HG03469 (cell line): ENCODE measurements around the gene THEM4.
"Not testable (repeated sequence)": the region's sequence is repeated elsewhere in the genome, so short reads cannot be mapped to it uniquely, and the experiment has no call there.

Experiments used
- ATAC-seq: cut with Tn5 transposase; IDR thresholded peaks from one replicate; pipeline ENCODE4 v1.9.1; 2021; ENCODE audit warnings: mild to moderate bottlenecking, moderate library complexity, moderate number of reproducible peaks; ENCODE audit not compliant: unreplicated experiment

THEM4 gene

DNA sequence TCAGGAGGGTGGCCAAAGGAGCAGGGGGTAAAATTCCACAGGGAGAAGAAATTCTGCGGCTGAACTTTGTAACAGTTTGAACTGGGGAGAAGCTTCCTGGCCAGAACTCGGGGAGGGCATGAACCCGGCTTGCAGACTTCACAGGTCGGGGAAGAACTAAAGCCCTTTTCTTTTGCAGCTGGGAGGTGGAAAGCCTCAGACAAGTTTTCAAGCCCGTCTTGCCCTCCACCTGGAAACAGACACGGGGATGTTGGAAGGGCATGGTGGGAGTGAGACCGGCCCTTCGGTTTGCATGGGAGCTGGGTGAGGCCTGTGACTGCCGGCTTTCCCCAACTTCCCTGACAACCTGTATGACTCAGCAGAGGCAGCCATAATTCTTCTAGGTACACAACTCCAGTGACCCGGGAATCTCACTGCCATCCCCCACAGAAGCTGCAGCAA lies 11.3 kb downstream of the THEM4 start:
- ATAC-seq: no peak

GRCh38 chr1:151893176-151893924 lies 16.0 kb downstream of the THEM4 start:
- no peak for ATAC-seq

DNA sequence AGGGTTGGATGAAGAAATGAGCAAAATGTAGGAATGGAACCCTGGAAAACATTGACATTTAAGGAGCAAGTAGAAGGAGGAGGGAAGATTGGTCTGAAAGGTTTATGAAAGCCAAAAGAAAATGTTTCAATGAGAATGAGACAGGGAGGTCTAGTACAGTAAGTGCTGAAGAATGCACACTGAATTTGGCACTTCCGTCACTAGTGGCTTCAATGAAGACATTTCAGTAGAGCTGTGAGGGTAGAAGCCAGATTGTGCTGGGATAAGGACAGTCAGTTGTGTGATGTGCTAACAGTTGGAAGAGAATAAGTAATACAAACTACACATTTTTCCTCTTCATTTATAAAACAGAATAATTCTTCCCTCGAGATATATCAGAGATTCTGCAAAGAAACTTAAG lies 17.1 kb downstream of the THEM4 start:
- ATAC-seq: no peak

DNA sequence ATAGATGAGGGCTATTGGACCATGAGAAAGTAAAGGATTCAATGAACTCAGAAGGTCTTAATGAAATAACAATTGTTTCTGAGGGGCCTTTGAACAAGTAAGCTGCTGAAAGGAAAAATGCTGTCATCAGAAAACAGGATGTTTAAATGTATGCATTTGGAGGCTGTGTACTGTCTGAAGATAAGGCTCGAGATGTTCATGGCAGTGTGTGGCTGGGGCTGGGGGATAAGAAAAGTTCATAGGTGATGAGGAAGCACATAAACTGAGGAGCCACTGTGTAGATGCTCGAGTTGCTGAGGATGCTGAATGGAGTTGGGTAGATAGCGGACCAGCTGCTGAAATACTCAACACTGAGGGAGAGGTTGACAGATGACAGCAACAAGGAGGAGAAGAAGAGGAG lies 17.8 kb downstream of the THEM4 start:
- no peak for ATAC-seq

GRCh38 chr1:151888972-151889570 lies 20.2 kb downstream of the THEM4 start:
- ATAC-seq: no peak

GRCh38 chr1:151887028-151887427 lies 22.3 kb downstream of the THEM4 start:
- ATAC-seq: no peak

- no peak for ATAC-seq
Observed at GRCh38 chr1:151885479-151885878, 23.8 kb downstream of the THEM4 start.

DNA sequence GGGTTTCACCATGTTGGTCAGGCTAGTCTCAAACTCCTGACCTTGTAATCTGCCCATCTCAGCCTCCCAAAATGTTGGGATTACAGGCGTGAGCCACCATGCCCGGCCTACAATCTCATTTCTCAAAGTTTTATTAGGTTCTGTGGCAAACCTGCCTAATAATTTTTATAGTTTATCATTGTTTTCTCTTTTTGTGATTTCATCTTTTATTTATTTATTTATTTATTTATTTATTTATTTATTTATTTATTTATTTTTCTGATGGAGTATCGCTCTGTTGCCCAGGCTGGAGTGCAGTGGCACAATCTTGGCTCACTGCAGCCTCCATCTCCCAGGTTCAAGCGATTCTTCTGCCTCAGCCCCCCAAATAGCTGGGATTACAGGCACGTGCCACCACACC lies 24.4 kb downstream of the THEM4 start:
- not testable (repeated sequence) for ATAC-seq

- not testable (repeated sequence) for ATAC-seq
Observed at GRCh38 chr1:151884445-151884844, 24.9 kb downstream of the THEM4 start.

DNA sequence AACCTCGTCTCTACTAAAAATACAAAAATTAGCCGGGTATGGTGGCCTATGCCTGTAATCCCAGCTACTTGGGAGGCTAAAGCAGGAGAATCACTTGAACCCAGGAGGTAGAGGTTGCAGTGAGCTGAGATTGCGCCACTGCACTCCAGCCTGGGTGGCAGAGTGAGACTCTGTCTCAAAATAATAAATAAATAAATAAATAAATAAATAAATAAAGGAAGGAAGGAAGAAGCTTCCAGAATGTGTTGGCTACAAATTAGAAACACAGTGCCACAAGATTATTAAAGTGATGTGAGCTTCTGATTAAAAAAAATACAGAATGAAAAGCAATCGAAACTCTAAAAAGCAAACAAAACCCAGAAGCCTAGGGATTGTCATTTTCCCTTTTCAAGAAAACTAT lies 25.4 kb downstream of the THEM4 start:
- ATAC-seq: not testable (repeated sequence)

- not testable (repeated sequence) for ATAC-seq
Observed at GRCh38 chr1:151882918-151883317, 26.4 kb downstream of the THEM4 start.

DNA sequence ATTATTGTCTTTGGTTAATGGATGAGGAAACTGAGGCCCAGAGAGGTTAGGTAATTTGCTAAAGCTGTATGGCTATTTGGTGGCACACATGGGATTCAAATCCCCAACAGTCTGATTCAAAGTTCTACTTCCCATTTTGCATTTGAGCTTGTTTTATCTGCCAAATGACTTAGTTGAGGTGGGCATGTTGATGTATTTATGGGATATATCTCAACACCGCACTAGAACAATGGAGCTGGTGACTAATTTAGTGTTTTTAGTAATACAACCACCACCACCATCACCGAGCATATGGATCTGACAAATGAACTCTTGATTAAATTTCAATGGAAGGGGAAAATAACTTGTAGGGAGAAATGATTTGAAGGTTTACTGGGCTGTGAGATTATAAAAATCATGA lies 26.8 kb downstream of the THEM4 start:
- ATAC-seq: no peak

- ATAC-seq: no peak
Observed at GRCh38 chr1:151881479-151881878, 27.8 kb downstream of the THEM4 start.

DNA sequence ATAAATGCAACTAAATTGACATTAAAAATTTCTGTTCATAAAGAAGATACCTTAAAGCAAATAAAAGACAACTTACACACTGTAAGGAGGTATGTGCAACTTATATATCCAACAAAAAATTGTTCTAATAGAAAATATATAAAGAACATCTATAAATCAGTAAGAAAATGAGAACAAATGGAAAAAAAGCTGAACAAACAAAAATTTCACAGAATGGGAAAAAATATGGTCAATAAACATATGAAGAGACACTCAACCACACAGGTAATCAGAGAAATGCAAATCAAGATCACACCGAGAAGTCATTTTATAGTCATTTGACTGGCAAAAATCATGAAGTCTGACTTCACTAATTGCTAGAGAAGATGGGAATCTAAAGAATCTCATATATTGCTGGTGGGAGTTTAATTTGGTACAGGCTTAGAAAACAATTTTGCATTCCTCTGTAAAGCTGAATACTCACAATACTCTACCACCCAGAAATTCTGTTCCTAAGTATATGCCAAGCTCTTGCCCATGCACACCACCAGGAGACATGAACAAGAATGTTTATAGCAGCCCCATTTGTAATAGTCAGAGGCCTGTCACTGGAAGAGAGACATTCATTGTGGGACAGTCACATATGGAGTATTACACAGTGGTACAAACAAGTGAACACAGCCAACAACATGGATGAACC lies 33.8 kb downstream of the THEM4 start:
- ATAC-seq: no peak

DNA sequence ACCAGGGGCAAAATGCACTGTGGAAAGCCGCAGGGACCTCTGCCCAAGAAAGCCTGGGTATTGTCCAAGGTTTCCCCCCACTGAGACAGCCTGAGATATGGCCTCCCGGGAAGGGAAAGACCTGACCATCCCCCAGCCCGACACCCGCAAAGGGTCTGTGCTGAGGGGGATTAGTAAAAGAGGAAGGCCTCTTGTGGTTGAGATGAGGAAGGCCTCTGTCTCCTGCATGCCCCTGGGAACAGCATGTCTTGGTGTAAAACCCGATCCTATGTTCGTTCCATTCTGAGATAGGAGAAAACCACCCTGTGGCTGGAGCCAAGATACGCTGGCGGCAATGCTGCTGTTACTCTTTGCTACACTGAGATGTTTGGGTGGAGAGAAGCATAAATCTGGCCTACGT lies 36.5 kb downstream of the THEM4 start:
- ATAC-seq: not testable (repeated sequence)

DNA sequence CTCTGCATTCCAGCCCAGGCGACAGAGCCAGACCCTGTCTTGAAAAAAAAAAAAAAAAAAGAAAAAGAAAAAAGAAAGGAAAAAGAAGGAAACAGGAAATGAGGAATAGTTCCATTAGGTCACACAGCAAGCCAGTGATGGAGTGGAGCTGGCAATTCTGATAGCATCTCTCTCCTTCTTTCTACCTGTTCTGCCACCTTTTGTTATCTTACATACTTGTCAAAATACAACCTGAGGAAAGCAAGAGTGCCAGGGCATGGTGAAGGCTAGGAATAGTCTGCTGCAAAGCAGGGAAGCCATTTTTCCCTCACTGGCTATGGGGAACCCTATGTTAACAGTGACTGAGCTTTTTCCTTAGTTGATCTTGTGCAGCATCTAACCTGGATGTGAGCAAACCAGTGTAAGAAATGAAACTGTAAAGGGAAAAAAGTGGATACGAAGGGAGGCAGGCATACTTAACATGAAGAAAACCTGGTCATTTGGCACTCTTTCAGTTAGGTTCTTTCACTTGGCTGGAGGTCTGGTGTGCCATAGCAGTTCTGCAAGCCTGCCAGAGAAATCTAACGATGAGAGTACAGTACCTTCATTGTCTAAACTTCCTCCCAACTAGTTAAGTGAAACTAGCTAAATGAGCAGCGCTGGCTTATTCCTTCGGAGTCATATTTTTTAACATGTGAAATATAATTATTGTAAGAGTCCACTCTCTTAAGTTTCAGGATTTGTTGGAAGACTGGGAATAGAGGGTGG lies 37.9 kb downstream of the THEM4 start:
- ATAC-seq: no peak

DNA sequence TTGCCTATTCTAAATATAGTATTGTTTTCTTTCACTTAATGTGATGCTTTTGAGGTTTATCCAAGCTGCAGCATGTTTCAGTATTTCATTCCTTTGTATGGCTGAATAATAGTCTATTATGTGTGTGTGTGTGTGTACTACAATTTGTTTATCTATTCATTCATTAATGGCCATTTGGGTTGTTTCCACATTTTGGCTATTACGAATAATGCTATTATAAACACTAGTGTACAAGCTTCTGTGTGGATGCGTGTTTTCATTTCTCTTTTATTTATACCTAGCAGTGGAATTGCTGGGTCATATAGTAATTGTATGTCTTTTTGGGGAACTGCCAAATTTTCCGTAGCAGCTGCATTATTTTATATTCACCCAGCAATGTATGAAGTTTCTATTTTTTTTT lies 40.8 kb downstream of the THEM4 start:
- ATAC-seq: no peak

GRCh38 chr1:151867765-151868411 lies 41.4 kb downstream of the THEM4 start:
- ATAC-seq: no peak

DNA sequence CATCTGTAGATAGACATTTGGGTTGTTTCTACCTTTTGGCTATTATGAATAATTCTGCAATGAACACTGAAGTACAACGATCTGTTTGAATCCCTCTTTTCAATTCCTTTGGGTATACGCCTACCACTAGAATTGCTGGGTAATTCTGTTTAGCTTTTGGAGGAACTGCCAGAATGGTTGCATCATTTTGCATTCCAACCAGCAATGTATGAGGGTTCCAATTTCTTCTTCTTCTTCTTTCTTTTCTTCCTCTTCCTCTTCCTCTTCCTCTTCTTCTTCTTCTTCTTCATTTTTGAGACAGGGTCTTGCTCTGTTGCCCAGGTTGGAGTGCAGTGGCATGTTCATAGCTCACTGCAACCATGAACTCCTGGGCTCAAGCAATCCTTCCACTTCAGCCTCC lies 42.0 kb downstream of the THEM4 start:
- ATAC-seq: no peak

GRCh38 chr1:151864411-151864810 lies 44.9 kb downstream of the THEM4 start:
- no peak for ATAC-seq

GRCh38 chr1:151862604-151863003 lies 46.7 kb downstream of the THEM4 start:
- ATAC-seq: no peak
